ENCODE data around the gene ZNF93. TPM values are rescaled to one million over a fixed set of nuclear protein-coding genes. Genes with fewer than 3 reads are reported as not detected.

ZNF93 gene
- total and polyA plus RNA-seq, 4 donors, result 0.50 to 4.1 (median 2.9) TPM

Other genes with a start within 250 kb of the ZNF93 start
- gene ATP13A1, start 237.3 kb upstream of the ZNF93 start, total RNA-seq, result 10 to 100 TPM; 41.7 to 53.6 TPM
- gene ATP13A1, start 237.3 kb upstream of the ZNF93 start, polyA plus RNA-seq, result 100 to 1,000 TPM in 1 of 2 donors, 10 to 100 TPM in 1; 13.9 to 105 TPM
- gene ZNF101, start 232.1 kb upstream of the ZNF93 start, total RNA-seq, result 10 to 100 TPM; 11.3 to 13.3 TPM
- 1 to 10 TPM; 2.0 to 6.5 TPM for gene ZNF101, start 232.1 kb upstream of the ZNF93 start, polyA plus RNA-seq
- 10 to 100 TPM in 1 of 2 donors, 1 to 10 TPM in 1; 6.2 to 10.9 TPM for gene ZNF14, start 167.8 kb upstream of the ZNF93 start, total RNA-seq
- gene ZNF14, start 167.8 kb upstream of the ZNF93 start, polyA plus RNA-seq, result 1 to 10 TPM; 3.0 to 4.6 TPM
- gene ZNF506, start 79.2 kb upstream of the ZNF93 start, total RNA-seq, result 10 to 100 TPM; 28.8 to 37.7 TPM
- 1 to 10 TPM; 4.1 to 7.8 TPM for gene ZNF506, start 79.2 kb upstream of the ZNF93 start, polyA plus RNA-seq
- gene ZNF253, start 35.1 kb upstream of the ZNF93 start, total RNA-seq, result 10 to 100 TPM in 1 of 2 donors, 1 to 10 TPM in 1; 5.4 to 12.6 TPM
- gene ZNF253, start 35.1 kb upstream of the ZNF93 start, polyA plus RNA-seq, result 1 to 10 TPM; 2.8 to 4.0 TPM
- 1 to 10 TPM; 4.2 to 7.5 TPM for gene ZNF682, start 138.6 kb downstream of the ZNF93 start, total RNA-seq
- 1 to 10 TPM; 2.1 to 2.2 TPM for gene ZNF682, start 138.6 kb downstream of the ZNF93 start, polyA plus RNA-seq
- 1 to 10 TPM; 2.4 to 6.5 TPM for gene ZNF90, start 177.1 kb downstream of the ZNF93 start, total RNA-seq
- gene ZNF90, start 177.1 kb downstream of the ZNF93 start, polyA plus RNA-seq, result 1 to 10 TPM in 1 of 2 donors, under 1 TPM in 1; 0.25 to 1.6 TPM

All from aorta (tissue), 4 donors.